ENCODE measurements around the gene CDYL.
A peak's percentile ranks its signal among the peaks of the same experiment; 100 is the strongest.

Gene CDYL

GRCh38 chr6:4925580-4925979 lies 149.4 kb downstream of the CDYL start:
- Histone ChIP-seq H3K27ac (ENCODE audit: low read depth, low read length) (no peak overlapping the region), H3K4me3 (ENCODE audit: low read depth in 1 of 2, low read length in 2 of 2) (no peak overlapping the region), H3K36me3 (ENCODE audit: control insufficient read depth in 1 of 2, insufficient read depth in 2 of 2, low read length in 2 of 2) (no peaks in the 10 kb centered on the region), H3K9me3 (ENCODE audit: control insufficient read depth in 1 of 2, low read length in 2 of 2) (no peaks in the 10 kb centered on the region), H3K9ac (ENCODE audit: low read depth in 1 of 2, low read length in 2 of 2) (no peak overlapping the region), H3K27me3 (ENCODE audit: control insufficient read depth in 1 of 2, insufficient read depth in 2 of 2, low read length in 2 of 2) (no peaks in the 10 kb centered on the region), H3K4me1 (ENCODE audit: control insufficient read depth in 1 of 2, insufficient read depth in 2 of 2, low read length in 2 of 2) (no peaks in the 10 kb centered on the region)

GRCh38 chr6:4928426-4928825 lies 152.2 kb downstream of the CDYL start:
- Histone ChIP-seq H3K4me1 (ENCODE audit: control insufficient read depth in 1 of 2, insufficient read depth in 2 of 2, low read length in 2 of 2) (peaks cover 11 to 13% of the 10 kb centered on the region in 2 donors), H3K27me3 (ENCODE audit: control insufficient read depth in 1 of 2, insufficient read depth in 2 of 2, low read length in 2 of 2) (no peaks in the 10 kb centered on the region), H3K9ac (ENCODE audit: low read depth in 1 of 2, low read length in 2 of 2) (no peak overlapping the region), H3K4me3 (ENCODE audit: low read depth in 1 of 2, low read length in 2 of 2) (no peak overlapping the region), H3K9me3 (ENCODE audit: control insufficient read depth in 1 of 2, low read length in 2 of 2) (no peaks in the 10 kb centered on the region), H3K27ac (ENCODE audit: low read depth, low read length) (no peak overlapping the region), H3K36me3 (ENCODE audit: control insufficient read depth in 1 of 2, insufficient read depth in 2 of 2, low read length in 2 of 2) (no peaks in the 10 kb centered on the region)

GRCh38 chr6:4929097-4929718 lies 153.0 kb downstream of the CDYL start:
- H3K27me3 ChIP-seq (ENCODE audit: control insufficient read depth in 1 of 2, insufficient read depth in 2 of 2, low read length in 2 of 2) = no peaks in the 10 kb centered on the region
- no peaks in the 10 kb centered on the region for H3K9me3 ChIP-seq (ENCODE audit: control insufficient read depth in 1 of 2, low read length in 2 of 2)
- H3K27ac ChIP-seq (ENCODE audit: low read depth, low read length) = no peak overlapping the region
- no peak overlapping the region for H3K4me3 ChIP-seq (ENCODE audit: low read depth in 1 of 2, low read length in 2 of 2)
- peaks cover 11 to 13% of the 10 kb centered on the region in 2 donors for H3K4me1 ChIP-seq (ENCODE audit: control insufficient read depth in 1 of 2, insufficient read depth in 2 of 2, low read length in 2 of 2)
- no peak overlapping the region for H3K9ac ChIP-seq (ENCODE audit: low read depth in 1 of 2, low read length in 2 of 2)
- H3K36me3 ChIP-seq (ENCODE audit: control insufficient read depth in 1 of 2, insufficient read depth in 2 of 2, low read length in 2 of 2) = no peaks in the 10 kb centered on the region

GRCh38 chr6:4930025-4930691 lies 154.0 kb downstream of the CDYL start:
- H3K4me1 ChIP-seq (ENCODE audit: control insufficient read depth in 1 of 2, insufficient read depth in 2 of 2, low read length in 2 of 2) = peaks cover 11 to 13% of the 10 kb centered on the region in 2 donors
- H3K9me3 ChIP-seq (ENCODE audit: control insufficient read depth in 1 of 2, low read length in 2 of 2) = no peaks in the 10 kb centered on the region
- H3K27me3 ChIP-seq (ENCODE audit: control insufficient read depth in 1 of 2, insufficient read depth in 2 of 2, low read length in 2 of 2) = no peaks in the 10 kb centered on the region
- no peaks in the 10 kb centered on the region for H3K36me3 ChIP-seq (ENCODE audit: control insufficient read depth in 1 of 2, insufficient read depth in 2 of 2, low read length in 2 of 2)
- no peak overlapping the region for H3K27ac ChIP-seq (ENCODE audit: low read depth, low read length)
- H3K9ac ChIP-seq (ENCODE audit: low read depth in 1 of 2, low read length in 2 of 2) = no peak overlapping the region
- H3K4me3 ChIP-seq (ENCODE audit: low read depth in 1 of 2, low read length in 2 of 2) = no peak overlapping the region

- no peak overlapping the region for H3K9ac ChIP-seq (ENCODE audit: low read depth in 1 of 2, low read length in 2 of 2)
- no peaks in the 10 kb centered on the region for H3K27me3 ChIP-seq (ENCODE audit: control insufficient read depth in 1 of 2, insufficient read depth in 2 of 2, low read length in 2 of 2)
- H3K36me3 ChIP-seq (ENCODE audit: control insufficient read depth in 1 of 2, insufficient read depth in 2 of 2, low read length in 2 of 2) = peaks cover 0 to 4% of the 10 kb centered on the region in 2 donors
- peaks cover 15 to 18% of the 10 kb centered on the region in 2 donors for H3K4me1 ChIP-seq (ENCODE audit: control insufficient read depth in 1 of 2, insufficient read depth in 2 of 2, low read length in 2 of 2)
- no peaks in the 10 kb centered on the region for H3K9me3 ChIP-seq (ENCODE audit: control insufficient read depth in 1 of 2, low read length in 2 of 2)
- H3K4me3 ChIP-seq (ENCODE audit: low read depth in 1 of 2, low read length in 2 of 2) = peak overlapping the region in 1 of 2 donors; percentile 20
- H3K27ac ChIP-seq (ENCODE audit: low read depth, low read length) = no peak overlapping the region
Measured at GRCh38 chr6:4931530-4932227, 155.5 kb downstream of the CDYL start.

- no peaks in the 10 kb centered on the region for H3K9me3 ChIP-seq (ENCODE audit: control insufficient read depth in 1 of 2, low read length in 2 of 2)
Measured at GRCh38 chr6:4932228-4932903, 156.2 kb downstream of the CDYL start.

GRCh38 chr6:4935486-4935885 lies 159.3 kb downstream of the CDYL start:
- Histone ChIP-seq H3K4me1 (ENCODE audit: control insufficient read depth in 1 of 2, insufficient read depth in 2 of 2, low read length in 2 of 2) (peaks cover 15 to 19% of the 10 kb centered on the region in 2 donors), H3K27ac (ENCODE audit: low read depth, low read length) (no peak overlapping the region), H3K9ac (ENCODE audit: low read depth in 1 of 2, low read length in 2 of 2) (no peak overlapping the region), H3K4me3 (ENCODE audit: low read depth in 1 of 2, low read length in 2 of 2) (no peak overlapping the region), H3K9me3 (ENCODE audit: control insufficient read depth in 1 of 2, low read length in 2 of 2) (no peaks in the 10 kb centered on the region), H3K36me3 (ENCODE audit: control insufficient read depth in 1 of 2, insufficient read depth in 2 of 2, low read length in 2 of 2) (peaks cover 0 to 6% of the 10 kb centered on the region in 2 donors), H3K27me3 (ENCODE audit: control insufficient read depth in 1 of 2, insufficient read depth in 2 of 2, low read length in 2 of 2) (no peaks in the 10 kb centered on the region)

More at GRCh38 chr6:4932228-4932903, 156.2 kb downstream of the CDYL start:
- Histone ChIP-seq H3K4me1 (ENCODE audit: control insufficient read depth in 1 of 2, insufficient read depth in 2 of 2, low read length in 2 of 2) (peaks cover 15 to 19% of the 10 kb centered on the region in 2 donors), H3K36me3 (ENCODE audit: control insufficient read depth in 1 of 2, insufficient read depth in 2 of 2, low read length in 2 of 2) (peaks cover 0 to 4% of the 10 kb centered on the region in 2 donors), H3K4me3 (ENCODE audit: low read depth in 1 of 2, low read length in 2 of 2) (no peak overlapping the region), H3K27me3 (ENCODE audit: control insufficient read depth in 1 of 2, insufficient read depth in 2 of 2, low read length in 2 of 2) (no peaks in the 10 kb centered on the region), H3K27ac (ENCODE audit: low read depth, low read length) (no peak overlapping the region), H3K9ac (ENCODE audit: low read depth in 1 of 2, low read length in 2 of 2) (no peak overlapping the region)

- H3K4me3 ChIP-seq (ENCODE audit: low read depth in 1 of 2, low read length in 2 of 2) = no peak overlapping the region
- H3K9ac ChIP-seq (ENCODE audit: low read depth in 1 of 2, low read length in 2 of 2) = no peak overlapping the region
- H3K9me3 ChIP-seq (ENCODE audit: control insufficient read depth in 1 of 2, low read length in 2 of 2) = no peaks in the 10 kb centered on the region
- H3K27me3 ChIP-seq (ENCODE audit: control insufficient read depth in 1 of 2, insufficient read depth in 2 of 2, low read length in 2 of 2) = no peaks in the 10 kb centered on the region
- H3K4me1 ChIP-seq (ENCODE audit: control insufficient read depth in 1 of 2, insufficient read depth in 2 of 2, low read length in 2 of 2) = peaks cover 13 to 15% of the 10 kb centered on the region in 2 donors
- no peak overlapping the region for H3K27ac ChIP-seq (ENCODE audit: low read depth, low read length)
- peaks cover 0 to 6% of the 10 kb centered on the region in 2 donors for H3K36me3 ChIP-seq (ENCODE audit: control insufficient read depth in 1 of 2, insufficient read depth in 2 of 2, low read length in 2 of 2)
Measured at GRCh38 chr6:4935975-4936680, 159.9 kb downstream of the CDYL start.

GRCh38 chr6:4936681-4937041 lies 160.5 kb downstream of the CDYL start:
- peaks cover 0 to 6% of the 10 kb centered on the region in 2 donors for H3K36me3 ChIP-seq (ENCODE audit: control insufficient read depth in 1 of 2, insufficient read depth in 2 of 2, low read length in 2 of 2)
- H3K4me3 ChIP-seq (ENCODE audit: low read depth in 1 of 2, low read length in 2 of 2) = no peak overlapping the region
- H3K27me3 ChIP-seq (ENCODE audit: control insufficient read depth in 1 of 2, insufficient read depth in 2 of 2, low read length in 2 of 2) = no peaks in the 10 kb centered on the region
- no peaks in the 10 kb centered on the region for H3K9me3 ChIP-seq (ENCODE audit: control insufficient read depth in 1 of 2, low read length in 2 of 2)
- peaks cover 8 to 12% of the 10 kb centered on the region in 2 donors for H3K4me1 ChIP-seq (ENCODE audit: control insufficient read depth in 1 of 2, insufficient read depth in 2 of 2, low read length in 2 of 2)
- no peak overlapping the region for H3K27ac ChIP-seq (ENCODE audit: low read depth, low read length)
- H3K9ac ChIP-seq (ENCODE audit: low read depth in 1 of 2, low read length in 2 of 2) = no peak overlapping the region
